GM21423 (cell line): Measurements from ENCODE around the gene TMEM128.
"Not testable (repeated sequence)": the region's sequence is repeated elsewhere in the genome, so short reads cannot be mapped to it uniquely, and the experiment has no call there.

Source experiments
- ATAC-seq: cut with Tn5 transposase; IDR thresholded peaks from one replicate; pipeline ENCODE4 v1.9.1; 2021; ENCODE audit warnings: mild to moderate bottlenecking, moderate library complexity; ENCODE audit not compliant: unreplicated experiment

The TMEM128 gene

DNA sequence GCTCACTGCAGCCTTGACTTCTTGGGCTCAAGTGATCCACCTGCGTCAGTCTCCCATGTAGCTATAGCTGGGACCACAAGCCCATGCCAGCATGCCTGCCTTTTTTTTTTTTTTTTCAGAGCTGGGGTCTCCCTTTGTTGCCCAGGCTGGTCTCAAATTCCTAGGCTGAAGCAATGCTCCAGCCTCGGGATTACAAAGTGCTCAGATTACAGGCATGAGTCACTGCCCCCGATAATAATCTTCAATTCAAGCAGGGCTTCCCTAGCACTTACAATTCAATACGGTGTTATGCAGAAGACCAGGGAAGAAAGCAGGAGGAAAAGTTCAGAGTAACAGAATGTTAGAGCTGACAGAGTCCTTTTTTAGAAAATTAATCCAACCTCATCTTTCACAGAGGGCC lies 47.4 kb downstream of the TMEM128 start:
- no peak for ATAC-seq

DNA sequence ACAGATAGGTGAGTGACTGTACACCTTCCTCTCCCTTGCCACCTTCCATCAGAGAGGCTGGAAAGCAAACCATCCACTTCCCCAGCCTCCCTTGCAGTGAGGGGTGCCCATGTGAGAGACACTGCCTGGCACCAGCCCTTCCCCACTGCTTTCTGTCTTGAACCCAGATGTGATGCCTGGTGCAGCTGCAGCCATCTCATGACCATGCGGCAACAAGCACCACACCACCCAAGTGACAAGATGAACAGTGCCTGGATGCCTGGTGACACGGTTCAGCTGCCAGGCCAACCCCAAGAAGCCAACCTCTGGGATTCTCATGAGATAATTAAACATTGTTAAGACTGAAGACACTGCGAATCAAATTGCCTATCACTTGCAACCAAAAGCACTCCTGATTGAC lies 52.7 kb downstream of the TMEM128 start:
- no peak for ATAC-seq

DNA sequence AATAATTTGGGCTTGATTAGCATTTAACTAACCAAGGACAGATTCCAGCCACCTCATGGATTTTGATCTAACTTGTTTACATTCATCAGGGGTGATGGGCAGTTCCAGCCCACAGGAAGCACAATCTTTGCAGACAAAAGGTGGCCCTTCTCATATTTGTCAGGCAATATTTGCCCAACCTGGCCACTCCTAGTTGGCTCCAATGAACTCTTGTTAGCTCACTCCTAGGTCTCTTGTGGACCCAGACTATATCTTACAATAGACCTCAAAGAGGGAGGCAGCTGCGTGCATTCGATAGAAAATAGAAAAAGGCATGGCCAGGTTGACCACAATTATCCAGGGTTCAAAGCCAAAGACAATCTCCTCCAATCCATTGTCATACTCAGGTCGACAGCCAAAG lies 59.5 kb downstream of the TMEM128 start:
- ATAC-seq = not testable (repeated sequence)
